Stimulated activated naive CD8-positive, alpha-beta T cell treated with anti-CD3 and anti-CD28 coated beads, Interleukin-15, Interleukin-2, amounts not matched to agents 100 ng/mL and 50 ng/mL, for 24 hours (primary cell): Measurements from ENCODE around the gene HACE1.
A peak's percentile ranks its signal among the peaks of the same experiment; 100 is the strongest.

Experiments
- H3K27ac Mint-ChIP-seq: one replicate; pipeline ENCODE4 v1.8.0; 2021; ENCODE audit warnings: mild to moderate bottlenecking, mixed read lengths
- H3K27me3 Mint-ChIP-seq: one replicate; pipeline ENCODE4 v1.8.0; 2021; ENCODE audit warnings: mixed read lengths
- H3K36me3 Mint-ChIP-seq: one replicate; pipeline ENCODE4 v1.8.0; 2021; ENCODE audit warnings: low read depth, mixed read lengths
- H3K4me1 Mint-ChIP-seq: one replicate; pipeline ENCODE4 v1.8.0; 2021; ENCODE audit warnings: low read depth, mixed read lengths
- H3K4me3 Mint-ChIP-seq: one replicate; pipeline ENCODE4 v1.8.0; 2021; ENCODE audit warnings: mild to moderate bottlenecking, mixed read lengths
- H3K9me3 Mint-ChIP-seq: one replicate; pipeline ENCODE4 v1.8.0; 2021; ENCODE audit warnings: mixed read lengths

The HACE1 gene

DNA sequence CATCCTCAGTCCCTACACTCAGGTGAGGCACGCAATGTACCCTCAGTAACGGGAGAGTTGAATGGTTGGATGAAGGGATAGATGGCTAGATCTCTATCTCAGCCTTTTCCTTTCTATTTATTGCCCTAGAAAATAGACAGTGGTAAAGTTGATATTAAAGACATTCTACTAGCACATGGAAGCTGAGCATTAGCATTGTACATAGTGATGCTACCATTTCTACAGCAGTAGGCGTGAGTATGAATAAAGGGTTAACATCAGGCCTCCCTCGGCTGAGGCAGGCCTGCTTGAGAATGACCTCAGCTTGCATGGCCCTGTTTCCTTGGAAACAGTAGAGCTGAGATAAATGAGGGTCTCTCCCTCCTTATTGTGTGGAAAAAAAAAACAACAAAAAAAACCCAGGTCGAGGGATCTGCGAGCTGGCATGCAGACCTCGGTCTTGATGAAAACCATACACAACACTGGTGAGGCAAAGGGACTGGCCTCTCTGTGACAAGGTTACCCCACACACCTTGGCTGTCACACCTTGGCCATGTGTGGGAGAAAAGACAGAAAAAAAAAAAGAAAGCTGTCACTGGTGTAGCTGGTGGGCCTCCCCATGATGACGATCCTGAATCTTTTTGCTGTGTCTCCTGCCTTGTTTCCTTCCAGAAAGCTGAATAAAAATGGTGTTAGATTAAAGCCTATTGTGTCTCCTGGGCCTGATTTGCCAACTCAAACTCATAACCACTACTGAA, 160.0 kb downstream of the HACE1 start:
- no peak overlapping the region for H3K27ac Mint-ChIP-seq

DNA sequence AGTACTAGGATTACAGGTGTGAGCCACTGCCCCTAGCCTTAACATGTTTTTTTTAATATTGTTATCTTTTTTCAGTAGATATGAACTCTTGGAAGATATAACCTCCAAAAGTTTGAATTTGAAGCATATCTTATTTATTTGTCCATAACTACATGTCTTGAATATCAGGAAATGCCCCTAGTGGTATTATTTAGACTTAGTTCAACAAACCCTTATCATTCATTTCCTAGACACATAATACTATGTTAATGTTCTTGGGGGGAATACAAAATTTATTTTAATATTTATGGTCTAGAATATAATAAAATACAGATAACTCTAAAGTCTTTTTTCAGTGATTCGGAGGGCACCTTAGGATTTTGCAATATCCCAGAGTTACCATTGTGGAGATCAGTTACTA, 160.7 kb downstream of the HACE1 start:
- no peaks in the 10 kb centered on the region for H3K9me3 Mint-ChIP-seq
- no peak overlapping the region for H3K27ac Mint-ChIP-seq
- peaks cover 9% of the 10 kb centered on the region for H3K4me1 Mint-ChIP-seq
- H3K4me3 Mint-ChIP-seq: no peak overlapping the region
- H3K27me3 Mint-ChIP-seq: no peaks in the 10 kb centered on the region
- no peaks in the 10 kb centered on the region for H3K36me3 Mint-ChIP-seq

More for the DNA sequence above, 160.0 kb downstream of the HACE1 start:
- Mint-ChIP-seq H3K4me3 (no peak overlapping the region), H3K9me3 (no peaks in the 10 kb centered on the region), H3K4me1 (peaks cover 17% of the 10 kb centered on the region), H3K36me3 (no peaks in the 10 kb centered on the region), H3K27me3 (no peaks in the 10 kb centered on the region)

DNA sequence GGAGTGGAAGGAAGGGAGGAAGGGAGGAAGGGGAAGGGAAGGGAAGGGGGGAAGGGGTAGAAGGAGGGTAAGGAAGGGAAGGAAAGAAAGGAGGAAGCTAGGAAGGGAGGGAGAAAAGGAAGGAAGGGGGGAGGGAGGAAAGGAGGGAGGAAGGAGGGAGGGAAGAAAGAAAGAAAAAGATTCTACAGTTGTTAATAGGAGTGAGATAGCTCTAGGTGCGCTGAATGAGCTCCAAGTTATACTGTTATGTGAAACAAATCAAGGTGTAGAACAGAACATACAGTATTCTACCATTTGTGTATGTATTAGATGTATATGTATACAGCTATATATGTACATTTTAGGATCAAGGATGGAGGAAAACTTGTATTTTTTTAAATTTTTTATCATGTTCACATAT, 167.7 kb downstream of the HACE1 start:
- H3K27ac Mint-ChIP-seq: no peak overlapping the region
- no peaks in the 10 kb centered on the region for H3K36me3 Mint-ChIP-seq
- H3K4me1 Mint-ChIP-seq: peaks cover 10% of the 10 kb centered on the region
- H3K4me3 Mint-ChIP-seq: no peak overlapping the region
- no peaks in the 10 kb centered on the region for H3K9me3 Mint-ChIP-seq
- H3K27me3 Mint-ChIP-seq: no peaks in the 10 kb centered on the region

DNA sequence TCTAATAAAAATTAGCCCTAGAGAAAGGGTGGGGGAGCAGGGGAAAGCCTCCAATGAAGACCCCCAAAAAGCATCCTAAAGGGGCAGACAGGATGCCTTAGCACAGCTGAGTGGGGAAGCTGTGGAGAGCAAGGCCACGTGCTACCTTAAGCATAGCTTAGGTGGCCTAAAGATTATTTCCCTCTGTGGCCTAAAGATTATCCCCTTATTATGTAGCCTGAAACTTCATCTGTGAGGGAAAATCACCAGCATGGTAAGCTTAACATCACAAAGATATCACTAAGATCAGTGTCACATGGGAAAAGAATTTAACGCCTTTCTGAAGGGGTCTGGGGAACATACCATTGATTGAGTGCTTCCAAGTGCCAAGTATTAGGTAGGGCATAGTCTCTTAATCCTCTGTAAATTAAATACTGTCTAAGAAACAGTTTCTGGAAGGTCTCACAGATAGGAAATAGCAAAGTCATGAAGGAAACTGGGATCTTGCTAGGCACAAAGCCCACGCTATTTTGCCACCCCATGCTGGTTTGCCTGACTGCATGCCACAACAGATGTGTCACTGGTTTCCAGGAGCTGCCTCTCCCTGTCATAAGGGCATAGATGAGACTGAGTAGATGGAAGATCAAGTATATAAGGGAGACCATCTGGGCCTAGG, 170.0 kb downstream of the HACE1 start:
- Mint-ChIP-seq H3K36me3 (no peaks in the 10 kb centered on the region), H3K27ac (no peak overlapping the region), H3K27me3 (no peaks in the 10 kb centered on the region), H3K9me3 (no peaks in the 10 kb centered on the region), H3K4me3 (no peak overlapping the region), H3K4me1 (peaks cover 10% of the 10 kb centered on the region)

DNA sequence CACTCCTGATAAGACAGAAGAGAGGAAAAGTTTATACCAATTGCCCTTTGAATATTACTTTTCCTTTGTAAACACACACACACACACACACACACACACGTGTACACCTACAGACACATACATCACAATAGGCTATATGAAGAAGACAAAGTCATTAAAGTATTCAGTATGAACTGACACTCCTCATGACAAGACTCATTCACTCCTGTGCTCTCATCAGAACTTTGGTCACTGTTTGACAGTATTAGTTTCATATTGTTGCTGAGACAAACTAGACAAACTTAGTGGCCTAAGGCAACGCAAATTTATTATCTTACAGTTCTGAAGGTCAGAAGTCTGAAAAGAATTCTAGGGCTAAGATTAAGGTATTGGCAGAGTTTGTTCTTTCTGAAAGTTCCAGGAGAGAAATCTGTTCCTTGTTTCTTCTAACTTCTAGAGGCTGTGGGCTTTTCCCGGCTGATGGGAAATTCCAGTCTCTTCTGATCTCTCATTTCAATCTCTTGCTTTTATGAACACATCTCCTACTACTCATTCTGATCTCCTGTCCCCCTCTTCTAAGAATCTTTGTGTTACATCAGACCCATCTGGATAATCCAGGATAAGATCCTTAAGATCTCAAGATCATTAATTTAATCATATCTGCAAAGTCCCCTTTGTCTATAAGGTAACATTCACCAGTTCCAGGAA, 171.3 kb downstream of the HACE1 start:
- Mint-ChIP-seq H3K9me3 (no peaks in the 10 kb centered on the region), H3K4me3 (no peak overlapping the region), H3K4me1 (peaks cover 10% of the 10 kb centered on the region), H3K27me3 (no peaks in the 10 kb centered on the region), H3K27ac (peak overlapping the region; percentile 2), H3K36me3 (no peaks in the 10 kb centered on the region)

DNA sequence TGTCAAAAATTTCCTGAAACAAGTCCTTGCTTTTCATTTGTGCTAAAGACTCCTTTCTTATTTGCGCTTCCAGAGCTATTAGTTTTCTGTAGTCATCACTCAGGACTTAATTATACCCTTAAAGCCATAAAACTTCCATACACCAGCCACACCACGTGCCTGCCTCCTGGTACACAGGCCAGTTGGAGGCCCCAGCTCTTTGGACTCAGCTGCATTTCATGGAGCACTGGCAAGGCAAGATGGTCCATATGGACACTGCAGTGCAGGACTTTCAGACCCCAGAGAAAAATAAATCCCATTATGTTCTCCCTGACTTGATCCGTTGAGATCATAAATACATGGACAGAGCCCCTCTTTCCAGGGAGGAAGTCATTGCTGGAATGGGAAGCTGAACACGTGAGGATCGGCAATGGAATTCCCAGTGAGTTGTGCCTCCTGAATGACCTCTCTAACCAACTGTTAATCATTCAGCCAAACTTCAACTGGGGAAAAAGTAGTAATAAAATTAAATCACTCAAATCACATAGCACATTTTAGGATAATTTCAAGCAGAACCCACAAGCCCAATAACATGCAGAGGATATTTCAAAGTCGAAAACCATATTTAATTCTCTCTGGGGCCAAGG, 173.1 kb downstream of the HACE1 start:
- no peaks in the 10 kb centered on the region for H3K36me3 Mint-ChIP-seq
- no peak overlapping the region for H3K27ac Mint-ChIP-seq
- H3K4me3 Mint-ChIP-seq: no peak overlapping the region
- H3K4me1 Mint-ChIP-seq: peaks cover 10% of the 10 kb centered on the region
- H3K9me3 Mint-ChIP-seq: no peaks in the 10 kb centered on the region
- no peaks in the 10 kb centered on the region for H3K27me3 Mint-ChIP-seq

DNA sequence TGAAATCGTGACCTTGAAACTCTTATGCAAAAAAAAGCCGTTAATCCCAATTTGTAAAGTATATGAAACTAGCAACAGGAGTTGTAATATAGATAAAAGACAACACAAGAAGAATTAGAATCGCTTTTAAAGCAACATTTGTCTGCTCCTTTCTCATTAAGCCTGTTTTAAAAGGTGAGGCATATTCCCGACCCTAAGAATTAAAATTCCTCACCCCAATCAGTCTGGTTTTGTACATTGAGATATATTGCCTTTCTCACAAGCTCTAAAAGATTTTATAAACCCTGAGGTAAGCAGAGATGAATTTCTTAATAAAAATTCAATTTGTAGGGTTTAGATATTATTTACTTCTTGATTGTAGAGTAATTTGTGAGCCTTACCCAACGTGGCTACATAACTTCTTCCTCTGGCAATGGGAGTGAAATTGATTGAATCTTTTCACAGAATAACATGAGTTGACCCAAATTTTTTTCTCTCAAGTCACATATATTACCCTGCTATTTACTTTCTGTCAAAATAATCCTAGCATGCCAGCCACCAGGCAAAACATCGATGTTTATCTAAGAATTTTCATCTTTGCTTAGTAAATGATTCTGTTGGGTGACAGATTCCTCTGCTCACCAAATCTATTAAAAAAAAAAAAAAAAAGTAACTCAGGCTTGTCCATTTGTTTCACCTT, 173.7 kb downstream of the HACE1 start:
- Mint-ChIP-seq H3K9me3 (no peaks in the 10 kb centered on the region), H3K4me3 (no peak overlapping the region), H3K27me3 (no peaks in the 10 kb centered on the region), H3K36me3 (no peaks in the 10 kb centered on the region), H3K4me1 (peaks cover 10% of the 10 kb centered on the region), H3K27ac (no peak overlapping the region)

DNA sequence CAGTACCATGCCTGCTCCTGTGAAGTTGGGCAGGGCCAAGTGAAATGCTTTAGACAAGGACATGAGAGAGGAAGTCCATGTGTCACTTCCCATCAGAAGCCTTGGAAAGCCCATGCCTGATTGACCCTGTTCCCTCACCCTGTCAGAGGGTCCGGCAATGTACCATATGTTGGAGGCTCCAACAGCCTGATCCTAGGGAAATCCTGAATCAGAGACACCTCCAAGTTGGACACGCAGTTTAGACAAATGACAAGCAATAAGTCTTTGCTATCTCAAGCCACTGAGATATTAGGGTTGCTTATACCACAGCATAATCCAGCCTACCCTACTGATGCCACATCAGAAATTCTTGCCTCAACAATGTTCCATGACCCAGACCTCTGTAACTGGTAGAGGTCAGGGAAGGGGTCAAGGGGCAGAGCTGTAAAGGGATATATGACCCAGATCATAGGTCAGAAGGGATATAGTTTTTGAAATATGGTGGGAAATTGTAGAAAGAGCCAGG, 174.8 kb downstream of the HACE1 start:
- no peaks in the 10 kb centered on the region for H3K9me3 Mint-ChIP-seq
- no peaks in the 10 kb centered on the region for H3K36me3 Mint-ChIP-seq
- H3K4me3 Mint-ChIP-seq: no peak overlapping the region
- no peaks in the 10 kb centered on the region for H3K27me3 Mint-ChIP-seq
- no peak overlapping the region for H3K27ac Mint-ChIP-seq
- peaks cover 10% of the 10 kb centered on the region for H3K4me1 Mint-ChIP-seq

DNA sequence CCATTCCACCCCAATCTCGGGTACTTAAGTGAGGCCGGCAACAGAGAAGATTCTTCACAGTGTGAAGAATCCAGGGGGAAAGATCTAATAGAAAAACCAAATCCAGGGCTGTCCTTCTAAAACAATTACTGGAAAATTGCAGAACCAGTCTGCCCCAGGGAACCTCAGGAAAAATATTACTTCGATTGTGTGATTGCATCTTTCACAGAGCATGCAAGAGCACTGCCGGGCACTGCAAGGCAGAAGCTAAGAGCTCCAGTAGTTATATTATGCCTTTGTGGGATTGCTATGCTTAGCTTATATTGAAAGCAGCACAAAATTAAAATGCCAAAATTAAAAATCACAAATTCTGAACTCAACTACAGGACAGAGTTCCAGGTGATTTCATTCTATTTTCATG, 175.9 kb downstream of the HACE1 start:
- Mint-ChIP-seq H3K4me3 (no peak overlapping the region), H3K9me3 (no peaks in the 10 kb centered on the region), H3K4me1 (peaks cover 9% of the 10 kb centered on the region), H3K36me3 (no peaks in the 10 kb centered on the region), H3K27ac (no peak overlapping the region), H3K27me3 (no peaks in the 10 kb centered on the region)

DNA sequence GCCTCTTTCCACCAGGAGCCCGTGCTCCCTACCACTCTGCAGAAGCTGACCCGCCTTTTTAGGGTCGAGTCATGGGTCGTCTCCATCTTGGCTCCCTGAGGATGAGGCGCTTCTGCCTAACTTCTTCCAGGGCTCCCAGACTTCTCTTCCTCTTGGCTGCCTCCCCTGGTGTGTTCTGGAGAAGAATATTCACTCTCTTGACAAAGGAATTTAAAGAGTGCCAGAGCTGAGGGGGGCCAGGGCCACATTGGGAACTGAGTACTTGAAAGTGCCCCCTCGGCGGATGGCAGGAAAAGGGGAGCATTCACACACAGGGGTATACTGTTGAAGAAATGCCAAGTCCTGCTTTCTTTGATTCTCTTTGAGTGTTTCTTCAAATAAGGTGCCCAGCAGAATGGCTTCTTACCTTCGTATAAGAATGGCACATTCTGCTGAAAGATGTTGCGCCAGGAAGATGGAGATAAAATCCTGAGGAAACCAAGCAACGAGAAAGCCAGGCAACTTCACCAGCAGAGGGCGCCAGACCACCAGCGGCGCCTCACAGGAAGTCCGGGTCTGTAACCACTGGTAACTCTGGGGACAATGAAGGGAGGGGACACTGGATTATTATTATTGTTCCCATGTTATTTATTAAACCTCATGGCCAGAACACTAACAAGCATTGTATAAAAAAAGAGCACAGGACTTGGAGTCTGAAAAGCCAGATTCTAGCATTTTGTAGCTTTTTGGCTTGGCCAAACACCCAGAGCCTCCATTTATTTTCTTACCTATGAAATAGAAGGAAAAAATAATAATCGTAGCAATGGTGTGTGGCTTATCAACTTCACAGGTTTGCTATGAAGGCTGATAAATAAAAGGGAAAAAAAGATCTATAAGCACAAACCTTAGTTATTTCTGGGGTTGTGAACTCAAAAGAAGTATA, 176.7 kb downstream of the HACE1 start:
- no peak overlapping the region for H3K27ac Mint-ChIP-seq
- H3K4me1 Mint-ChIP-seq: peaks cover 1% of the 10 kb centered on the region
- H3K4me3 Mint-ChIP-seq: no peak overlapping the region

DNA sequence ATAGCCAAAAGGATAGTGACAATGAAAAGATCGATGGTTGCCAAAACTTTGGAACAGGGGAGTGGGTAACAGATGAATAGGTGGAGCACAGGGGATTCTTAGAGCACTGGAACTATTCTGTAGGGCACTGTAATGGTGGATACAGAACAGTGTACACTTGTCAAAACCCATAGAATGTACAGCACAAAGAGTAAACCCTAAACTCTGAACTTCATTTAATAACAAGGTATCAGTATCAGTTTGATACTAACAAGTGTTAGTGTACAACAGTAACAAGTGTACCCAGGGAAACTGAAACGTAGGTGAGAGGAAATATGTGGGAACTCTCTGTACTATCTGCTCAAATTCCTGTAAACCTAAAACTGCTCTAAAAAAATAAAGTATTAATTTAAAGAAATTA, 179.2 kb downstream of the HACE1 start:
- Mint-ChIP-seq H3K4me3 (no peak overlapping the region), H3K27ac (no peak overlapping the region), H3K9me3 (no peaks in the 10 kb centered on the region), H3K27me3 (no peaks in the 10 kb centered on the region), H3K4me1 (no peaks in the 10 kb centered on the region), H3K36me3 (peaks cover 6% of the 10 kb centered on the region)

More for the DNA sequence above, 176.7 kb downstream of the HACE1 start:
- no peaks in the 10 kb centered on the region for H3K36me3 Mint-ChIP-seq
- H3K27me3 Mint-ChIP-seq: no peaks in the 10 kb centered on the region
- H3K9me3 Mint-ChIP-seq: no peaks in the 10 kb centered on the region

DNA sequence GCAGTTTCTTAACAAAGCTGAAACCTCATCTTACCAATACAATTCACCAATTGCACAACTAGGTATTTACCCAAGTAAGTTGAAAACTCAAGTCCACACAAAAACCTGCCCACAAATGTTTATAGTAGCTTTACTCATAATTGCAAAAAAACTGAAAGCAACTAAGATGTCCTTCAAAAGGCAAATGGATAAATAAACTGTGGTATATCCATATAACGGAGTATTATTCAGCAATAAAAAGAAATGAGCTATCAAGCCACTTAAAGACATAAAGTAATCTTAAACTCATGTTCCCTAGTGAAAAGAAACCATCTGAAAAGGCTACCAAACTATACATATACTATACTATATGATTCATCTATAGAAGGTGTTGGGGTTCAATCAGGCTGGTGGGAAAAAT, 179.7 kb downstream of the HACE1 start:
- Mint-ChIP-seq H3K27ac (no peak overlapping the region), H3K9me3 (no peaks in the 10 kb centered on the region), H3K4me3 (no peak overlapping the region), H3K27me3 (no peaks in the 10 kb centered on the region), H3K4me1 (no peaks in the 10 kb centered on the region), H3K36me3 (peaks cover 6% of the 10 kb centered on the region)
